Measurements from ENCODE around the gene LHB. TPM values are rescaled to one million over a fixed set of nuclear protein-coding genes. Genes with fewer than 3 reads are reported as not detected.
"Not testable (repeated sequence)": the region's sequence is repeated elsewhere in the genome, so short reads cannot be mapped to it uniquely, and the experiment has no call there.

The LHB gene
- total RNA-seq, 1 experiment from 2014 or later = not detected

GRCh38 chr19:49042666-49043065, 25.8 kb upstream of the LHB start:
- H3F3A ChIP-seq (ENCODE audit: low read length, unreplicated experiment); H2AFZ ChIP-seq (ENCODE audit: low read length); POLR2A ChIA-PET (ENCODE audit: unreplicated experiment); intact Hi-C loops (cut with micrococcal nuclease); H3K9ac ChIP-seq (ENCODE audit: low read length); H3K4me2 ChIP-seq (ENCODE audit: low read length); H3K79me2 ChIP-seq (ENCODE audit: low read length); H3K9me2 ChIP-seq (replicated peaks; ENCODE audit: low read length); H3K27me3 ChIP-seq (ENCODE audit: low read length); BruUV-seq (replicated peaks); DNase-seq; ATAC-seq; H3K27ac ChIP-seq (ENCODE audit: low read length); H3K4me3 ChIP-seq (ENCODE audit: low read length); H3K9me3 ChIP-seq (ENCODE audit: low read length); CTCF ChIA-PET; H3K36me3 ChIP-seq (ENCODE audit: low read depth, low read length); H4K20me1 ChIP-seq (ENCODE audit: low read length): not testable (repeated sequence)
- H3K4me1 ChIP-seq (ENCODE audit: insufficient read depth, low read length) = peaks cover 13% of the 10 kb centered on the region

- DNase-seq (peak; percentile 80), ATAC-seq (peak; percentile 79)
- H3F3A ChIP-seq (ENCODE audit: low read length, unreplicated experiment) = no peaks in the 10 kb centered on the region
- no peak overlapping the region for H3K4me3 ChIP-seq (ENCODE audit: low read length)
- BruUV-seq (replicated peaks) = no TSS peak
- TF ChIP-seq EZH2 (IDR thresholded peaks at IDR 0.05; ENCODE audit: low read length, unreplicated experiment) (no peak), EZH2phosphoT487 (IDR thresholded peaks at IDR 0.05; ENCODE audit: borderline replicate concordance, low read length) (no peak), CTCF (conservative IDR thresholded peaks at IDR 0.05; ENCODE audit: low read depth, low read length) (no peak)
- no peak overlapping the region; the same call in 1 of the 2 replicates for H3K4me2 ChIP-seq (ENCODE audit: low read length)
- H3K27ac ChIP-seq (ENCODE audit: low read length) = no peak overlapping the region
- no peaks in the 10 kb centered on the region for H3K27me3 ChIP-seq (ENCODE audit: low read length)
- no peaks in the 10 kb centered on the region for H3K9me3 ChIP-seq (ENCODE audit: low read length)
- peaks cover 13% of the 10 kb centered on the region for H3K4me1 ChIP-seq (ENCODE audit: insufficient read depth, low read length)
- H3K9me2 ChIP-seq (replicated peaks; ENCODE audit: low read length) = no peaks in the 10 kb centered on the region
- H3K36me3 ChIP-seq (ENCODE audit: low read depth, low read length) = no peaks in the 10 kb centered on the region
- CTCF ChIA-PET = no interaction called here
- intact Hi-C loops (cut with micrococcal nuclease) = no loop called here
- no peaks in the 10 kb centered on the region for H4K20me1 ChIP-seq (ENCODE audit: low read length)
- no peak overlapping the region for H2AFZ ChIP-seq (ENCODE audit: low read length)
- H3K9ac ChIP-seq (ENCODE audit: low read length) = no peak overlapping the region
- H3K79me2 ChIP-seq (ENCODE audit: low read length) = no peaks in the 10 kb centered on the region
- POLR2A ChIA-PET (ENCODE audit: unreplicated experiment) = no interaction called here
These were observed 25.3 kb upstream of the LHB start for GRCh38 chr19:49042177-49042576.

GRCh38 chr19:49039736-49040135, 22.8 kb upstream of the LHB start:
- H3K79me2 ChIP-seq (ENCODE audit: low read length); H3K9me2 ChIP-seq (replicated peaks; ENCODE audit: low read length); POLR2A ChIA-PET (ENCODE audit: unreplicated experiment); H3K27ac ChIP-seq (ENCODE audit: low read length); H3K4me2 ChIP-seq (ENCODE audit: low read length); H3K9me3 ChIP-seq (ENCODE audit: low read length); BruUV-seq (replicated peaks); H3K4me3 ChIP-seq (ENCODE audit: low read length); H3K9ac ChIP-seq (ENCODE audit: low read length); CTCF ChIA-PET; H2AFZ ChIP-seq (ENCODE audit: low read length); H3F3A ChIP-seq (ENCODE audit: low read length, unreplicated experiment); H3K27me3 ChIP-seq (ENCODE audit: low read length); intact Hi-C loops (cut with micrococcal nuclease); ATAC-seq; H4K20me1 ChIP-seq (ENCODE audit: low read length); H3K36me3 ChIP-seq (ENCODE audit: low read depth, low read length); DNase-seq: not testable (repeated sequence)
- H3K4me1 ChIP-seq (ENCODE audit: insufficient read depth, low read length) = peaks cover 13% of the 10 kb centered on the region

- H3K36me3 ChIP-seq (ENCODE audit: low read depth, low read length); H3K9me2 ChIP-seq (replicated peaks; ENCODE audit: low read length); BruUV-seq (replicated peaks); intact Hi-C loops (cut with micrococcal nuclease); H3K27me3 ChIP-seq (ENCODE audit: low read length); H4K20me1 ChIP-seq (ENCODE audit: low read length); H3K9ac ChIP-seq (ENCODE audit: low read length); H3K9me3 ChIP-seq (ENCODE audit: low read length); POLR2A ChIA-PET (ENCODE audit: unreplicated experiment); H2AFZ ChIP-seq (ENCODE audit: low read length); H3K4me3 ChIP-seq (ENCODE audit: low read length); H3F3A ChIP-seq (ENCODE audit: low read length, unreplicated experiment); H3K79me2 ChIP-seq (ENCODE audit: low read length); H3K27ac ChIP-seq (ENCODE audit: low read length): not testable (repeated sequence)
- CTCF ChIA-PET = interaction anchor here (0.6 kb wide), 1 partner anchor 45 kb away, joined by 3 read pairs; the partner anchor contains the start of gene RUVBL2
- peak overlapping the region; percentile 57; the same call in 1 of the 2 replicates for H3K4me2 ChIP-seq (ENCODE audit: low read length)
- H3K4me1 ChIP-seq (ENCODE audit: insufficient read depth, low read length) = peaks cover 13% of the 10 kb centered on the region
- peak; percentile 78 for DNase-seq
- peak; percentile 97 for ATAC-seq
These were observed 21.8 kb upstream of the LHB start for GRCh38 chr19:49038557-49039276.

- H3F3A ChIP-seq (ENCODE audit: low read length, unreplicated experiment); H3K9ac ChIP-seq (ENCODE audit: low read length); BruUV-seq (replicated peaks); POLR2A ChIA-PET (ENCODE audit: unreplicated experiment); H3K27me3 ChIP-seq (ENCODE audit: low read length); H3K36me3 ChIP-seq (ENCODE audit: low read depth, low read length); intact Hi-C loops (cut with micrococcal nuclease); ATAC-seq; DNase-seq; H3K9me2 ChIP-seq (replicated peaks; ENCODE audit: low read length); H3K27ac ChIP-seq (ENCODE audit: low read length); H3K79me2 ChIP-seq (ENCODE audit: low read length); H3K9me3 ChIP-seq (ENCODE audit: low read length); H4K20me1 ChIP-seq (ENCODE audit: low read length); H3K4me3 ChIP-seq (ENCODE audit: low read length); H2AFZ ChIP-seq (ENCODE audit: low read length): not testable (repeated sequence)
- peaks cover 13% of the 10 kb centered on the region for H3K4me1 ChIP-seq (ENCODE audit: insufficient read depth, low read length)
- CTCF ChIA-PET = interaction anchor here (0.6 kb wide), 1 partner anchor 45 kb away, joined by 3 read pairs; the partner anchor contains the start of gene RUVBL2
- peak overlapping the region; percentile 57; the same call in 1 of the 2 replicates for H3K4me2 ChIP-seq (ENCODE audit: low read length)
These were observed 21.2 kb upstream of the LHB start for GRCh38 chr19:49038111-49038510.

All from PC-3 (cell line).